Measurements from ENCODE around the gene SCML2.
"Not testable (repeated sequence)": the region's sequence is repeated elsewhere in the genome, so short reads cannot be mapped to it uniquely, and the experiment has no call there.

The SCML2 gene

DNA sequence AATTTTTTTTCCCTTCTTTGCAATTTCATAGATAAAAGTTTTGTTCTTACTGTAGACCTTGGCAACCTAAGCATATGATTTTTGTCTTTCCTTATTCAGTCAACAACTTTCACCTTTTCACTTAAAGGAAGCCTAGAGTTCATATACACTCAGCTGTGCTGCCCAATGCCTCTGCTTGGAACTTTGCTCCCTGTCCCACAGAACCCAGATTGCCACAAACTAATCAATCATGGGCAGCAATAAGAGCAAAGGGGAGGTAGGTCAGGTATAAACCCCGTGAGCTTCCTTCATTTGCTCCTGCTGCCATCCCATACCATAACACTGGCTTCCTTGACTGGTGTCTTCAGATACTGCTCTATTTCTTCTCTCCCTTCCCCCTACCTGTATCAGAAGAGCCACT lies 82.8 kb downstream of the SCML2 start:
- no peak for DNase-seq (ENCODE audit: low read depth in 3 of 3, low spot score in 1 of 3)

DNA sequence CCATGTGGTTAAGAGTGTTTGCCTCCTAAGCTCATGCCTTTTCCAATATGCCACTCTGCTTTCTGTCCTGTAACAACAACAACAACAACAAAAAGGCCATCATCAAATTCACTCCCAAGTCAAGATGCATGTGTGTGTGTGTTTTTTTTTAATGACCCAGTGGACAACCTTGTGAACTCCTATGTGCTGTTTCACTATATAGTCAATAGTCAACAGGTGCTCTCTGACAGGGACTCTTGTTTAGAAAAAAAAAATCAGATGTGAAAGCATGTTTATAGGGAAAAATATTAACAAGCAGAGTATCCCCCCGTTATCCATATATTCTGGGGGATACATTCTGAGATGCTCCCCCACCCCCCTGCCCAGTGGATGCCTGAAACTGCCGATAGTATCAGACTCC lies 83.2 kb downstream of the SCML2 start:
- no peak for DNase-seq (ENCODE audit: low read depth in 3 of 3, low spot score in 1 of 3)

DNA sequence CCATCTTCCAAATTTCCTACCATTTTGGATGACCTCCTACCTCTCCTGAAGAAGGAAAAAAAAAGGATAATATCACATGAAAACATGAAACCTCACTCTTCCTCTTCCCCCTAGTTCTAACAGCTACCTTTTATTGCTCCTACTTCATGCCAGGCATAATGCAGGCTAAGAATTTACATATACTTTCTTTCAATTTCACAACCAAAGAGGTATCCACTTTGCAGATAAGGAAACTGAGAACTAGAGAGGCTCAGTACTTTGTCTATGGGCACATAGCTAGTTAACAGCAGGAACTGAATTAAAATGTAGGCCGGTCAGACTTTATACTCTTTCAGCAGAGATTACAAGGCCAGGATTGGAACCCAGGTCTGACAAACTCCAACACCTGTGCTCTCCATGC lies 99.4 kb downstream of the SCML2 start:
- no peak for DNase-seq (ENCODE audit: low read depth in 3 of 3, low spot score in 1 of 3)

DNA sequence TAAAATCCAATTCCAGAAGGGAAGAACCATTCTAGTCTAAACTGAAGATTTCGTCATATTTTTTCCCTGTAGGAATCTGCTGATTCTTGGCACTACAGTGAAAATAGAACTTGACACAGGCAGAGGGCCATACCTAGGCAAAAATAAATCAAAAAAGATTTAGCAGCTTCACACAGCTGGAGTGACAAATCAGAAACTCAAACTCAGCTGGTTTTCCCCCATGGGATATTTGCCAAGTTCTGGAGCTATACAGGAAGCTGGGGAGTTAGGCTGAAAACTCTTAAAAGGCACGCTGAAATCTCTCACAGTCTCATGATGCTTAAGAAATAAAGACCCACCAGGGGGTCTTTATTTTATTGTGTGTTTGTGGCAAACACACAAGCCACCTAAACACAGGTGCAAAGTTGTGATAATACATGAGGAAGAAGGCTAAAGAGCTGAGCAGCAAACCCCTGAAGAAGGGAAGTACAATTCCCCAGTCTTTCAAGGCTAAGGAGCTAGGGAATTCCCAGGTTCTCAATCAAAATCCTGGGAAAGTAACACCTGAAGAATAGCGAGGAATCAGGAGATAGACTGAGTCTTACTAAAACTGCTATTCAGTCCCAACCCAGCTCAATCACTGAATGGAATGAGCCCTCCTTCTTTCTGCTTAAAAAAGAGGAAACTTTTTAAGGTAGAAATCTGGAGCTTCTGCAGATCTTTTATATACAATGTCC lies 101.7 kb downstream of the SCML2 start:
- DNase-seq (ENCODE audit: low read depth in 3 of 3, low spot score in 1 of 3) = no peak

DNA sequence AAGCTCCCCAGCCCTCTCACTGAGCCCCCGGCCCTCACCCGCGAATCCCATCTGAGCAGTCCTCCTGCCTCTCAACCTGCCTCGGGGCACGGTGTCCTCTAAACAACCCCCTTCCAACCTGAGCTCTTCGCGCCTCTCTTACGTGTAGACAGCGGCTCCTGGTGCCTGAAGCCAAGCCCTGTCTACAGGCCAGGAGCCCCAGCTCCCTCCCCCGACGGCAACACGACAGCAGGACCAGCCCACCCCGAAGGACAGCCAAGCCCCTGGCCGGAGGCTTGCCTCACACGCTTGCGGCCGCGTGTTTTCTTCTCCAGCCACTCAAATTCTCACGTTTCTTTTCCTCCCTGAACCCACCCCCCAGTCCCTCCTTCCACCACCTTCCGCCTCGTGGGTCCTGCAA lies 124.8 kb downstream of the SCML2 start:
- DNase-seq (ENCODE audit: low read depth in 3 of 3, low spot score in 1 of 3) = not testable (repeated sequence)

DNA sequence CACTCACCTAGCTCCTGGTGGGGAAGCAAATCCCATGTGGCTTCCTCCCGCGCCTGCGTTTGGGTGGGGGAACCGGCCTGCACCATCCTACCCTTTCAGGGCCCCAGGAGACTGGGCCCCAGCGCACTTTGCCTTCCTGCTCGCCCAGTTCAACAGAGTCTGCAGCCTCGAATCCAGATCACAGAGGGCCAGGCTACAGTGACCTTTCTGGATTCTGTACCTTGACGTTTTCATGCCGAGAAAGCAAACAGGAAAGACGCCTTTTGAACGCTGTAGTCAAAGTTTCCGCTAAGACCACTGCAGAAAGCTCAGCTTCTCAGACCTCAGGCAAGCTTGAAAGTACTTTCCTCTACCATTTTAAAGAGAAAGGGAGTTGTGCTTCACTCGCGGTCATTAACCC lies 126.4 kb downstream of the SCML2 start:
- no peak for DNase-seq (ENCODE audit: low read depth in 3 of 3, low spot score in 1 of 3)

DNA sequence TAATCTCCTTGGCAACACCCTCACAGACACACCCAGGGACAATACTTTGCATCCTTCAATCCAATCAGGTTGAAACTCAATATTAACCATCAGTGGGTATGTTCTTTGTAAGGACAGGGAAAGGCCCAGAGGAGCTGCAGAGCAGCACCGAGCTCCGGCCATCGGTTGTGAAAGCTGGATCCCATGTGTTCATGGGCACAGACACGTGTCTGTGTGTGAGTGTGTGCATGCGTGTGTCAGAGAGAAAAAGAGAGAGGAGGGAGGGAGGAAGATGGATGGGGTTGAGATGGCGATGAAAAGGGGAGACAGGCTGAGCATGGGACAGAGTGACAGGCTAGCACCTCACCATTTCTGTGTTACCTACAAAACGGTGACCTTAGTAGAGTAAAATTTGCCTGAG lies 127.0 kb downstream of the SCML2 start:
- no peak for DNase-seq (ENCODE audit: low read depth in 3 of 3, low spot score in 1 of 3)

DNA sequence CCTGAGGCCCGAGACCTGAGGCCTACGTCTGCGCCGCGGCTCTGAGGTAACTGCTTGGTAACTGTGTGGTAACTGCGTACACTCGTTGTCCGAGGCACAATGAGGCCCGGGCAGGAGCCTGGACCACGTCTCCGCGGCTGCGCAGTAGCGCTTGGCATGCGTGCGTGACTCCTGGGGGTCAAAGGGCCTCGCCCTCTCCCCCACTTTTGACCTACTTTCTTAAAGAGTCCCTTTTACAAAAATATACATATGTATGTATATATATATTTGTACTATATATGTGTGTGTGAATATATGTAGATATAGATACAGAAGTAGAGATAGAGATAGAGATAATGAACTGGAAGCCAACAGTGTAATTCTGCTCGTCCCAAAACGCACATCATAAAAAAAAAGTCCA lies 133.7 kb downstream of the SCML2 start, which contains the start of gene BEND2:
BEND2 (minus strand) TSS at position 101 of the 400 bp plus-strand sequence. CDS start 136 bp downstream, outside the sequence.
- DNase-seq (ENCODE audit: low read depth in 3 of 3, low spot score in 1 of 3) = no peak

DNA sequence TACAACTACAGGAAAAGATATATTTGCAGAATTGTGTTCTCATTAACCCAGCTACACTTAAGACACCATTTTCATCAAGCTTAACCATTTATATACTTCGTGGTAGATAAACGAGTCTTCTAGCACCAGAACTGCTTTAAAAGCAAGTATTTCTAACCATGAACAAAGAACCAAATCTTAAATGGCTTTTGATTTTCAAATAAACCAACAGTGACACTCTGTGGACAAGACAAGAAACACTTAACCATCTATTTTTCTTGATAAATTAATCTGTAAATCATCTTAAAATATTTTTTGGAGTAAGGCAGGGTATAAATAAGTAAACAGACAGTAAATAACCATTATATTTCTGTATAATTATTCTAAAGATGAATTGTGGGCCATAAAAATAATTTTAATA lies 144.0 kb downstream of the SCML2 start:
- DNase-seq (ENCODE audit: low read depth in 3 of 3, low spot score in 1 of 3) = no peak

DNA sequence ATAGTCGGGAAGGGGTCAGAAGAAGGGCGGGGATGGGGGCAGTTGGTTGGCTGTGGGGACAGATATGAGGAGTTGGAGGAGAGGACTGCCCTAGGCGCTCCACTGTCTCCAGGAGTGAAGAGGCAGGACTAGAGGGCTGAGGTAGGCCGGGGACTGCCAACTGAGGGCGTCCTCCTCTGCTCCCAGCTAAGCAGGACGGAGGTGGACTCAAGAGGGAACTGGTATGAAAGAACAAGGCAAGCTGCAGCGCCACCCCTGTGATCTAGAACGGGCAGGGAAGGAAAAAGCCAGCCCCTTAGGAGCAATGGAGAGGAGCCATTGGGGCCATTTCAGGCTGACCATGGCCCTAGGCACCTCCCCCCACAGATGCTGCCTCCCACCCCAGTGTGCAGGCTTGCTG lies 147.8 kb downstream of the SCML2 start:
- DNase-seq (ENCODE audit: low read depth in 3 of 3, low spot score in 1 of 3) = no peak

DNA sequence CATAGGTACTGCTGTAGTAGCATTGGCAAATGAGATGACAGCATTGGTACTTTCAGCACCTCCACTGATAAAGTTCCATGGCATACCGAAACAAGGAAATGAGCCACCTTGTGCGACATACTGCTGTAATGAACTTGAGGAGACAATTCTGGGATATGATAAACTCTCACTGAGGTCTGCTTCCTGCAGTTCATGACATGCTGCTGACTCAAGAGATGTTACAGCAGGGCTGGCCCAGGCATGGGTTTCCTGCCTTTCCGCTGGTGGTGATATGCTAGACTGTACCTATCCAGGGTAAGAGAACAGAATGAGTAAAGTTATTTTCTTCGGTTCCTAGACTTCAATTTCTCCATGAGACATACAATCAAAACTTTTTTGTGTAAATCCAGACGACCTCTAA lies 150.9 kb downstream of the SCML2 start:
- DNase-seq (ENCODE audit: low read depth in 3 of 3, low spot score in 1 of 3) = no peak

DNA sequence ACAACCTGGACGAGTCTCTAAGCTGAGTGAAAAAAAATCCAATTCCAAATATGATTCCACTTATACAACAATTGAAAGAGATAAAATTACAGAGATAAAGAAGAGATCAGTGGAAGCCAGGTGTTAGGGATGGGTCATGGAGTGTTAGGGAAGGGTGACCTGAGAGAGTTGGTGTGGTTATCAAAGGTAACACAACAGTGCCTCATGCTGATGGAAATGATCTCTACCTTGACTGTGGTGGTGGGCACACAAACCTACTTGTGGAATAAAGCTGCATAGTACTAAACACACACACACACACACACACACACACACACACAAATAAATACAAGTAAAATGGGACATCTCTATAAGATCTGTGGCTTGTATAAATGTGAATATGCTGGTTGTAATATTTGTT lies 159.8 kb downstream of the SCML2 start:
- no peak for DNase-seq (ENCODE audit: low read depth in 3 of 3, low spot score in 1 of 3)
